A673 (cell line): Measurements from ENCODE around the gene SPATA2L. TPM values are rescaled to one million over a fixed set of nuclear protein-coding genes. Genes with fewer than 3 reads are reported as not detected.
"Not testable (repeated sequence)": the region's sequence is repeated elsewhere in the genome, so short reads cannot be mapped to it uniquely, and the experiment has no call there.

Source experiments
- BruUV-seq: library from RNA; stranded (reverse); fragments of 400-500 nt; replicated peaks from 2 replicates; lab custom pipeline; 2021; lab: Mats Ljungman, UMichigan
- CTCF ChIA-PET: fragments of 300-600 bp; sonication (Branson Sonifier 250); formaldehyde crosslinking; loops from one replicate; lab custom pipeline; 2022; ENCODE audit warnings: antibody characterized with exemption; lab: Charles Lee
- POLR2A ChIA-PET: fragments of 300-600 bp; sonication (Branson Sonifier 250); formaldehyde crosslinking; loops from one replicate; lab custom pipeline; 2022; ENCODE audit warnings: antibody characterized with exemption; ENCODE audit not compliant: low non-redundant PET; lab: Charles Lee
- DNase-seq: peaks from one replicate; pipeline ENCODE4 v3.0.0-alpha.2; 2015; ENCODE audit warnings: low spot score
- H3K27ac ChIP-seq: fragments of 200-600 bp; sonication (generic); 2 replicates; pipeline ENCODE4 v1.5.1; 2016; ENCODE audit warnings: mixed run types, low read depth, mild to moderate bottlenecking, mixed read lengths, antibody characterized with exemption, low read length; ENCODE audit not compliant: poor library complexity, severe bottlenecking
- H3K27me3 ChIP-seq: fragments of 200-600 bp; sonication (generic); replicated peaks from 2 replicates; pipeline ENCODE4 v1.6.1; 2017; ENCODE audit warnings: mixed run types, low read depth, mild to moderate bottlenecking, mixed read lengths, antibody characterized with exemption, low read length; ENCODE audit not compliant: insufficient read depth, poor library complexity
- H3K36me3 ChIP-seq: fragments of 200-600 bp; sonication (generic); 2 replicates; pipeline ENCODE4 v1.6.1; 2016; ENCODE audit warnings: mixed run types, mild to moderate bottlenecking, mixed read lengths, antibody characterized with exemption, low read length; ENCODE audit not compliant: insufficient read depth, poor library complexity, severe bottlenecking
- H3K4me1 ChIP-seq: fragments of 200-600 bp; sonication (generic); 2 replicates; pipeline ENCODE4 v1.6.1; 2017; ENCODE audit warnings: mixed run types, mild to moderate bottlenecking, mixed read lengths, antibody characterized with exemption, low read length; ENCODE audit not compliant: insufficient read depth, poor library complexity, severe bottlenecking
- H3K4me3 ChIP-seq: fragments of 200-600 bp; sonication (generic); 2 replicates; pipeline ENCODE4 v1.5.1; 2016; ENCODE audit warnings: low read depth, mixed run types, mild to moderate bottlenecking, mixed read lengths, low read length; ENCODE audit not compliant: poor library complexity, severe bottlenecking
- H3K9me3 ChIP-seq: fragments of 200-600 bp; sonication (generic); 2 replicates; pipeline ENCODE4 v1.6.1; 2016; ENCODE audit warnings: mixed run types, low read depth, mild to moderate bottlenecking, mixed read lengths, antibody characterized with exemption, low read length; ENCODE audit not compliant: poor library complexity, severe bottlenecking
- EZH2 ChIP-seq: fragments of 200-600 bp; sonication (generic); IDR thresholded peaks from 2 replicates; pipeline ENCODE4 v1.6.1; 2017; ENCODE audit warnings: borderline replicate concordance, low read depth, mild to moderate bottlenecking, mixed read lengths, antibody characterized with exemption, low read length; ENCODE audit not compliant: poor library complexity, severe bottlenecking
- intact Hi-C: fragments of 100-400 bp; cut with micrococcal nuclease; formaldehyde crosslinking; loops from one replicate; pipeline ENCODE4 v1.10.0; 2022; ENCODE audit not compliant: unreplicated experiment
- total RNA-seq: library from RNA; stranded (reverse); gene quantifications from 2 replicates; pipeline ENCODE4 v1.2.3, GENCODE V29; 2021
- TF ChIP-seq, protein P1 (sequence below): fragments of 300-800, 200-600 bp; sonication (generic); conservative IDR thresholded peaks from 2 replicates; pipeline ENCODE4 v1.5.1; 2017; ENCODE audit warnings: low read depth, mild to moderate bottlenecking, antibody characterized with exemption, low read length, moderate library complexity, mixed read lengths

The SPATA2L gene
- total RNA-seq, 1 experiment from 2014 or later: 19.1 TPM

DNA sequence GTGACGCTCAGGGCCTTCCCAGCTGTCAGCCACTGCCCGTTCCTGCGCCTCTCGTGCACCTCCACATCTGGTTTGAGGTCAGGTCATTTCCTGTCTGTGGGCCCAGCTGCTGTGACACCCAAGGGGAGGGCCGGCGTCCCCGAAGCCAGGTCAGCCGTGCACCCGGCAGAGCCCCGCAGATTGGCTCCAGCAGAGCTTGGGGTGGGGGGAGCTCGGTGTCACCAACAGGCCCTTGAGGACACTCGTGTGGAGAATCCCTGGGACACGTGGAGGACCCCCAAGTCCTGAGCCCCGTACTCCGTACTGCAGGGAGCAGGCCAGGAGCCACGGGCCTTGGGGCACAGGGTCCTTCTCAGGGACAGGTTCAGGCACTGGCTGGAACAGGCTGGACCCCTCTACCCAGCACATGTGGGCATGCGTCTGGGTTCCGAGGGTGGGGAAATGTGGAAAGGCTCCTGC, 4.8 kb downstream of the SPATA2L start:
- TF ChIP-seq EZH2: no peak
- TF ChIP-seq, protein P1, sequence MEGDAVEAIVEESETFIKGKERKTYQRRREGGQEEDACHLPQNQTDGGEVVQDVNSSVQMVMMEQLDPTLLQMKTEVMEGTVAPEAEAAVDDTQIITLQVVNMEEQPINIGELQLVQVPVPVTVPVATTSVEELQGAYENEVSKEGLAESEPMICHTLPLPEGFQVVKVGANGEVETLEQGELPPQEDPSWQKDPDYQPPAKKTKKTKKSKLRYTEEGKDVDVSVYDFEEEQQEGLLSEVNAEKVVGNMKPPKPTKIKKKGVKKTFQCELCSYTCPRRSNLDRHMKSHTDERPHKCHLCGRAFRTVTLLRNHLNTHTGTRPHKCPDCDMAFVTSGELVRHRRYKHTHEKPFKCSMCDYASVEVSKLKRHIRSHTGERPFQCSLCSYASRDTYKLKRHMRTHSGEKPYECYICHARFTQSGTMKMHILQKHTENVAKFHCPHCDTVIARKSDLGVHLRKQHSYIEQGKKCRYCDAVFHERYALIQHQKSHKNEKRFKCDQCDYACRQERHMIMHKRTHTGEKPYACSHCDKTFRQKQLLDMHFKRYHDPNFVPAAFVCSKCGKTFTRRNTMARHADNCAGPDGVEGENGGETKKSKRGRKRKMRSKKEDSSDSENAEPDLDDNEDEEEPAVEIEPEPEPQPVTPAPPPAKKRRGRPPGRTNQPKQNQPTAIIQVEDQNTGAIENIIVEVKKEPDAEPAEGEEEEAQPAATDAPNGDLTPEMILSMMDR: no peak
- Histone ChIP-seq H3K4me1 (peaks cover 10% of the 10 kb centered on the region), H3K9me3 (no peaks in the 10 kb centered on the region), H3K4me3 (no peak overlapping the region), H3K36me3 (peaks cover 52% of the 10 kb centered on the region), H3K27me3 (no peaks in the 10 kb centered on the region), H3K27ac (no peak overlapping the region)
- CTCF ChIA-PET: no interaction called here
- POLR2A ChIA-PET: no interaction called here
- intact Hi-C loops: no loop called here
- no peak for DNase-seq
- no TSS peak for BruUV-seq

DNA sequence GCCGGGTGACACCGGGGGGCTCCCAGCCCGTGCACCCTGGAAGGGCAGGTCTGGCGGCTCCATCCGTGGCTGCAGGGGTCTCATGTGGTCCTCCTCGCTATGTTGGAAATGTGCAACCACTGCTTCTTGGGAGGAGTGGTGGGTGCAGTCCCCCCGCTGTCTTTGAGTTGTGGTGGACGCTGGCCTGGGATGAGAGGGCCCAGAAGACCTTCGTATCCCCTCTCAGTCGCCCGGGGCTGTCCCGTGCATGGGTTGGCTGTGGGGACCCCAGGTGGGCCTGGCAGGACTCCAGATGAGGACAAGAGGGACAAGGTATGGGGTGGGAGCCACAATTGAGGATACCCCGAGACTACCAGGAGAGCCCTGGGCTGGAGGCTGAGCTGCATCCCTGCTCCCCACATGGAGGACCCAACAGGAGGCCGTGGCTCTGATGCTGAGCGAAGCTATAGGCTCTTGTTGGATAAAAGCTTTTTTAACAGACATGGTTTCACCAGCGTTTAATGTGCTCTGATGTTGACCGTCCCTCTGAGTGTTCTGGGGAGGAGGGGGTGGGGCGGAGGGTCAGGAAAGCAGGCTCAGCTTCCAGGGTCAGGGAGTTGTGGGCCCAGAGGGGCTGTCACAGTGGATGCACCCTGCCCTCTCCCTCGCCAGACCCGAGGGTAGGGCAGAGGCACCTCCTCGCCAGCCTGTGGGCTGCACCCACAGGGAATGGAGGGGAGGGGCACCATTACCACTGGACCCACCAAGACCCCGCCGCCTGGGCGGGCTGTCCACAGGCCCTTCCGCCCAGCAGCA, 5.4 kb downstream of the SPATA2L start:
- H3K27ac ChIP-seq: no peak overlapping the region
- TSS peak; percentile 37 for BruUV-seq
- ChIA-PET CTCF (no interaction called here), POLR2A (no interaction called here)
- H3K4me3 ChIP-seq: no peak overlapping the region
- no peak for TF ChIP-seq EZH2
- TF ChIP-seq, protein P1: no peak
- intact Hi-C loops: no loop called here
- no peak for DNase-seq
- H3K27me3 ChIP-seq: no peaks in the 10 kb centered on the region
- H3K36me3 ChIP-seq: peaks cover 58% of the 10 kb centered on the region
- H3K9me3 ChIP-seq: no peaks in the 10 kb centered on the region
- H3K4me1 ChIP-seq: peaks cover 10% of the 10 kb centered on the region

DNA sequence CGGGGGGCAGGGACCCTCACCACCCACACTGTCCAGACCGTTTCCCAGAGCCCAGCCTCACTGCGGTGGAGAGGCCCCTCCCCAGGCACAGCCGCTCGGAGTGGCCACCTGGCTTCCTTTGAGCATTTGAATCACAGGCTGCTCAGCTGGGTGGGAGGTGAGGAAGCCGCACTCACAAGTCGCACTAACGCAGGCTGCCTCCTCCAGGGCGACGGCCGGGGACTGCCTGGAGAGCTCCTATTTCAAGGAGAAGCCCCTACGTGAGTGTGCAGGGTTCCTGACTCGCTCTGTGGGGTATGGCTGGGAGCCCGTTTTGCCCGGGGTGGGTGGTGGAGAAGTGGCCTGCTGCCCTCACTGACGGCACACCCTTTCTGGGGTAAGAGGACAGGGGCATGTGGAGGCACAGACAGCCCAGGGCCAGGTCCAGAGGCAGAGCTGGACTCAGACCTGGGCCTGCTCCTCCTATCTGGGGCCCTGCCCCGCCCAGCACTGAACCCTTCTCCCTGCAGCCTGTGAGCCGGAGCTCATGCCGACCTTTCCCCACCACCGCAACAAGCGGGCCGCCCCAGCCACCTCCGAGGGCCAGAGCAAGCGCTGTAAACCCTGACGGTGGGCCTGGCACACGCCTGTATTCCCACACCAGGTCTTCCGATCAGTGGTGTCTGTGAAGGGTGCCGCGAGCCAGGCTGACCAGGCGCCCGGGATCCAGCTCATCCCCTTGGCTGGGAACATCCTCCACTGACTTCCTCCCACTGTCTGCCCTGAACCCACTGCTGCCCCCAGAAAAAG, 6.2 kb downstream of the SPATA2L start:
- peaks cover 65% of the 10 kb centered on the region for H3K36me3 ChIP-seq
- H3K27ac ChIP-seq: peak overlapping the region; percentile 47
- no peak overlapping the region for H3K4me3 ChIP-seq
- no peaks in the 10 kb centered on the region for H3K27me3 ChIP-seq
- CTCF ChIA-PET: no interaction called here
- intact Hi-C loops: no loop called here
- H3K9me3 ChIP-seq: no peaks in the 10 kb centered on the region
- no peak for DNase-seq
- BruUV-seq: no TSS peak
- peaks cover 6% of the 10 kb centered on the region for H3K4me1 ChIP-seq
- POLR2A ChIA-PET: interaction anchor here (0.7 kb wide), 1 partner anchor 12 kb away, joined by 6 read pairs; no protein-coding TSS in a partner anchor
- TF ChIP-seq, protein P1: no peak
- no peak for TF ChIP-seq EZH2

DNA sequence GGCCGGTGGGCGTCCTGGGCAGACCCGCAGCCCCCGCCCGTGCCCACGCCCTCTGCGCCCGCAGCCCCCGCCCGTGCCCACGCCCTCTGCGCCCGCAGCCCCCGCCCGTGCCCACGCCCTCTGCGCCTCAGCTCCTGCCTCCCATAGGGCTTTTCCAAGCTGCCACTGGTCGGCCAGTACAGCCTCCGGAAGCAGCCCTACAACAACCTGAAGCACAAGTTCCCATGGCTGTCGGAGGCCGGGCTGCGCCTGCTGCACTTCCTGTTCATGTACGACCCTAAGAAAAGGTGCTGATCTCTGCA, 6.8 kb downstream of the SPATA2L start:
- H3K9me3 ChIP-seq, H3K27me3 ChIP-seq, BruUV-seq, H3K4me3 ChIP-seq, H3K4me1 ChIP-seq, CTCF ChIA-PET, H3K27ac ChIP-seq, intact Hi-C loops, DNase-seq: not testable (repeated sequence)
- POLR2A ChIA-PET: interaction anchor here (0.7 kb wide), 1 partner anchor 12 kb away, joined by 6 read pairs; no protein-coding TSS in a partner anchor
- H3K36me3 ChIP-seq: peaks cover 69% of the 10 kb centered on the region
